Transverse colon (tissue), 4 donors: ENCODE results near the gene ANKZF1. TPM values are rescaled to one million over a fixed set of nuclear protein-coding genes. Genes with fewer than 3 reads are reported as not detected.
A peak's percentile ranks its signal among the peaks of the same experiment; 100 is the strongest.

Experiments used
- DNase-seq: peaks from one replicate; pipeline ENCODE4 v3.0.0-alpha.2; 2019
- H3K27ac ChIP-seq, 4 donors: fragments of 200-600 bp; sonication (generic); 2 replicates each; pipeline ENCODE4 v1.5.1; 2016 to 2018; ENCODE audit warnings: inconsistent platforms in 4 of 4
- H3K27me3 ChIP-seq: fragments of 200-600 bp; sonication (generic); 2 replicates; pipeline ENCODE4 v1.5.1; 2017; ENCODE audit warnings: inconsistent platforms
- H3K36me3 ChIP-seq, 4 donors: fragments of 200-600 bp; sonication (generic); 2 replicates each; pipeline ENCODE4 v1.5.1; 2017 to 2019; ENCODE audit warnings: inconsistent platforms in 4 of 4
- H3K4me1 ChIP-seq, 4 donors: fragments of 200-600 bp; sonication (generic); 2 replicates each; pipeline ENCODE4 v1.5.1; 2017 to 2020; ENCODE audit warnings: inconsistent platforms in 4 of 4
- H3K4me3 ChIP-seq, 4 donors: fragments of 200-600 bp; sonication (generic); 1 replicate in 1 of 4; 2 replicates in 3 of 4; pipeline versions ENCODE4 v1.5.1 to v1.6.1; 2017 to 2019; ENCODE audit warnings: inconsistent platforms in 4 of 4
- H3K9me3 ChIP-seq, 2 donors: fragments of 200-600 bp; sonication (generic); 2 replicates each; pipeline ENCODE4 v1.5.1; 2017 to 2019; ENCODE audit warnings: inconsistent platforms in 2 of 2
- CTCF ChIP-seq, 5 experiments: fragments of 200-600 bp in 3 of 5; fragments of 450-650 bp in 2 of 5; sonication (generic) in 3 of 5; IDR thresholded peaks; 1 replicate in 2 of 5; 2 replicates in 3 of 5; pipeline ENCODE4 v1.5.1; 2016 to 2017; ENCODE audit warnings: antibody characterized with exemption in 5 of 5, inconsistent platforms in 3 of 5, mild to moderate bottlenecking in 2 of 5, moderate library complexity in 1 of 5
- EP300 ChIP-seq: sonication (generic); formaldehyde crosslinking; IDR thresholded peaks from one replicate; pipeline ENCODE4 v1.6.1; 2017; ENCODE audit warnings: antibody characterized with exemption, low read depth
- POLR2A ChIP-seq: fragments of 450-650 bp; IDR thresholded peaks from one replicate; pipeline ENCODE4 v1.6.1; 2016; ENCODE audit warnings: antibody characterized with exemption, mild to moderate bottlenecking, moderate library complexity
- POLR2AphosphoS5 ChIP-seq, 3 donors: sonication (generic); formaldehyde crosslinking; IDR thresholded peaks; one replicate each; pipeline ENCODE4 v1.6.1; 2016; ENCODE audit warnings: antibody characterized with exemption in 3 of 3
- WGBS, 2 donors: methylation state at CpG; one replicate each; pipeline ENCODE4 v1.1.5; 2018; ENCODE audit warnings: low coverage in 1 of 2; 5-methylcytosine and 5-hydroxymethylcytosine counted together
- in situ Hi-C, 4 donors: fragments of 200-750 bp; cut with MboI; loops; one replicate each; pipeline versions ENCODE4 v1.15.0 to v1.15.1; 2017; ENCODE audit warnings: low sequenced_read_pairs in 3 of 4, low pct_ligation_motif_present in 1 of 4, low pct_unique_long_range_greater_than_20kb in 1 of 4
- intact Hi-C: fragments of 100-400 bp; cut with DNase I; formaldehyde crosslinking; loops from one replicate; pipeline ENCODE4 v1.15.1; 2023; ENCODE audit warnings: low total_unique reads
- total RNA-seq, 4 donors: library from RNA; depleted of rRNA; stranded (reverse); fragments of >200 nt; gene quantifications; one replicate each; pipeline ENCODE4 v1.1.0, GENCODE V29; 2016

The ANKZF1 gene
- total RNA-seq, 4 donors from 2014 or later, result 64.3 to 318 (median 114) TPM

DNA sequence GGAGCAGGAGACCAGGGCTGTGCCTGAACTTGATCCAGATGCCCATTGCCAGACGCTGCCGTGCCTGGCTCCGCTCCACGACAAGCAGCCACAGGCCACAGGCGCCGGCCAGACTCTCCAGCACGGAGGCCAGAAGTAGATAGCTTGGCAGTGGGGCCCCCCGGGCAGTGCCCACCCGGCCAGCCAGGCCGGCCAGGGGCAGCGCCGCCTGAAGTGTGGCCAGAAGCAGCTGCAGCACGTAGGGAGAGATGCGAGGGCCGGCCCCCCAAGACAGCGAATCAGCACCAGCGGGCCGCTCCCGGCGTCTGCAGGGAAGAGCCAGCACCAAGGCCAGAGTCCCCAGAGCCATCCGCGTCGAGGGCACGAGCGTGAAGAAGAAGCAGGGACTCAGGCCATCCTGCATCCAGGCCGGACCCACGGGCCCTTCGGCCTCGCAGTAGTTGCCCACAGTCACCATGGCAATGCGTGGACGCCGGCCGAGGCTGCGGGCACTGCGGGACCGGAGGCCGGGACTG is 11.3 kb upstream of the ANKZF1 start:
- TF ChIP-seq CTCF (IDR thresholded peaks at IDR 0.05) (no peak), POLR2A (peak; percentile 27)
- H3K36me3 ChIP-seq, result peaks cover 0 to 35% (median 12%) of the 10 kb centered on the region in 4 donors
- in situ Hi-C loops, result loop anchor here in 1 of 4 donors (10.0 kb wide), 1 partner anchor 53 kb away; the partner anchor contains the start of gene NHEJ1
- intact Hi-C loops, result no loop called here
- peaks cover 19 to 37% (median 30%) of the 10 kb centered on the region in 4 donors for H3K4me1 ChIP-seq
- peak overlapping the region; percentile 90 to 98 (median 95) for H3K27ac ChIP-seq
- WGBS, 2 donors, result 6% methylated on average over 20 of the region's 37 CpGs; no CpG with 5 or more reads in 1 of the 2 donors
- peak; percentile 70 for DNase-seq
- peak overlapping the region; percentile 36 to 59 (median 50) for H3K4me3 ChIP-seq
- H3K9me3 ChIP-seq, result no peaks in the 10 kb centered on the region
- H3K27me3 ChIP-seq, result no peaks in the 10 kb centered on the region

- Histone ChIP-seq H3K36me3 (peaks cover 0 to 40% (median 15%) of the 10 kb centered on the region in 4 donors), H3K9me3 (no peaks in the 10 kb centered on the region), H3K27me3 (no peaks in the 10 kb centered on the region), H3K27ac (peak within 1 kb of the TSS; percentile 90 to 98 (median 95)), H3K4me3 (peak within 1 kb of the TSS; percentile 36 to 59 (median 50)), H3K4me1 (peaks cover 19 to 37% (median 30%) of the 10 kb centered on the region in 4 donors)
- TF ChIP-seq EP300 (no peak), CTCF (IDR thresholded peaks at IDR 0.05) (no peak), POLR2AphosphoS5 (IDR thresholded peaks at IDR 0.05) (peak; percentile 79 to 83 (median 82)), POLR2A (peak; percentile 60)
- 47% methylated on average over 35 of the region's 71 CpGs; no CpG with 5 or more reads in 1 of the 2 donors for WGBS, 2 donors
- intact Hi-C loops (no loop called here), in situ Hi-C loops (loop anchor here in 1 of 4 donors (10.0 kb wide), 1 partner anchor 54 kb away; the partner anchor contains the start of gene NHEJ1)
- peak; percentile 96 for DNase-seq
Measured at GRCh38 chr2:219218732-219219701, 10.6 kb upstream of the ANKZF1 start, which contains the start of gene ABCB6. TSS of gene ABCB6 (minus strand) at chr2:219218958. CDS start at chr2:219218673, 285 bp downstream.

DNA sequence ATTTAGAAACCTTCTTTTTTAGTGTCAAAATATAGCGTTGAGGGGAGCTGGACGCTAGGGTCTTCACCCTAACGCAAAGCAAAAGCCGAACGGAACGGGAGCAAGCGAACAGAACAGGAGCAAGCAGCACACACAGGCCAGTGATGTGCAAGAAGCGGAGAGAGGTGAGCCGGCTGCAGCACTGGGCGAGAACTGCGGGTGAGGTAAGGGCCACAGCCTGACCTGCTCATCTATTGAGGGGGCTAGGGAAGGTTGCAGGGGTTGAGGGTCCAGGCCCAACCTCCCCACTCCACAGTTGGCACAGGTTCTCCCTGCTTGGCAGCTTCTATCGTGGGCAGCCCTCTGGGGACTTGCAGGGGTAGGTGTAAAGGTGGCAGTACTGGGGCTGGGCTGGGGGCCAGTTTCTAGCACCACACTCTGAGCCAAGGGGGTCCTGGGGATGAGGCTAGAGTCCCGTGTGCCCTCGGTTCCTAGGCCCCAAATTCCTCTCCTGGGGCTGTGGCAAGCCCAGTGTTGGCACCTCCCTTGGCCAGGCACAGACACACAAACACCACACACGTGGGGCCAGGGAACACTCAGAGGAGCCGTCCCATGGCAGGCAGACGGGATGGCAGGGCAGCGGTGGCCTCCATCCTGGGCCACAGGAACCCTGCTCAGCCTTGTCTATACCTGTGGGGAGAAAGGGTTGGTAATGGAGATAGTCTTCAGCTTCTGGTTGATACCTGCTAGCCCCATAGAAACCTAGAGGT is 9.6 kb upstream of the ANKZF1 start:
- Histone ChIP-seq H3K27me3 (no peaks in the 10 kb centered on the region), H3K4me3 (no peak overlapping the region), H3K36me3 (peaks cover 0 to 49% (median 20%) of the 10 kb centered on the region in 4 donors), H3K27ac (peak overlapping the region in 2 of 4 donors; percentile 94 to 98), H3K9me3 (no peaks in the 10 kb centered on the region), H3K4me1 (peaks cover 19 to 37% (median 30%) of the 10 kb centered on the region in 4 donors)
- TF ChIP-seq CTCF (IDR thresholded peaks at IDR 0.05) (no peak), POLR2AphosphoS5 (IDR thresholded peaks at IDR 0.05) (no peak), POLR2A (no peak), EP300 (no peak)
- intact Hi-C loops, result loop anchor here (10.0 kb wide), 2 partner anchors 55 to 75 kb away; partner anchors contain the start of gene NHEJ1
- WGBS, 2 donors, result 91% methylated on average over 18 of the region's 18 CpGs; no CpG with 5 or more reads in 1 of the 2 donors
- DNase-seq, result no peak
- in situ Hi-C loops, result loop anchor here in 1 of 4 donors (10.0 kb wide), 1 partner anchor 55 kb away; the partner anchor contains the start of gene NHEJ1
